Lung microvascular endothelial cell (primary cell): Measurements from ENCODE around the gene KRT14. TPM values are rescaled to one million over a fixed set of nuclear protein-coding genes. Genes with fewer than 3 reads are reported as not detected.
"Not testable (repeated sequence)": the region's sequence is repeated elsewhere in the genome, so short reads cannot be mapped to it uniquely, and the experiment has no call there.

ENCODE experiments used
- DNase-seq, 2 donors: peaks; one replicate each; pipeline versions ENCODE4 v3.0.0 to v3.0.0-alpha.2; 2010; ENCODE audit warnings: low read depth in 2 of 2
- total RNA-seq: library from RNA; depleted of rRNA; stranded (reverse); fragments of >200 nt; gene quantifications from 2 replicates; pipeline ENCODE4 v1.2.1, GENCODE V29; 2014

The KRT14 gene
- total RNA-seq, 1 donor from 2014 or later = not detected

DNA sequence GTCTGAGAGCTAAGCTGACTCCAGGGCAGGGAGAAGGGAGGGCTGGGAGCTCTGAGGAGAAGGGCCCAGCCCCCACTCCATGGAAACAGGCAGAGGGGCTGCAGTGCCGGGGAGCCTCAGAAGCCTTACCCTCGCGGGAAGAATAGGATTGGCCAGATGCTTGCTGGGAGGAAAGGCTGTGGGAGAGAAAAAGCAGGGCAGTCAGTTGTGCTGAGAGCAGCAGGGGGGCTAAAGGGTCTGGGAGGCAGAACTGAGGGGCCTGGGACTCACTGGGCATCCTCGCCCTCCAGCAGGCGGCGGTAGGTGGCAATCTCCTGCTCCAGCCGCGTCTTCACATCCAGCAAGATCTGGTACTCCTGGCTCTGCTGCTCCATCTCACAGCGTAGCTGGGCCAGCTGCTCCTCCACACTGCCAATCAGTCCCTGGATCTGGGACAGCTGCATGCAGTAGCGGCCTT lies 23.4 kb upstream of the KRT14 start:
- DNase-seq = not testable (repeated sequence)

DNA sequence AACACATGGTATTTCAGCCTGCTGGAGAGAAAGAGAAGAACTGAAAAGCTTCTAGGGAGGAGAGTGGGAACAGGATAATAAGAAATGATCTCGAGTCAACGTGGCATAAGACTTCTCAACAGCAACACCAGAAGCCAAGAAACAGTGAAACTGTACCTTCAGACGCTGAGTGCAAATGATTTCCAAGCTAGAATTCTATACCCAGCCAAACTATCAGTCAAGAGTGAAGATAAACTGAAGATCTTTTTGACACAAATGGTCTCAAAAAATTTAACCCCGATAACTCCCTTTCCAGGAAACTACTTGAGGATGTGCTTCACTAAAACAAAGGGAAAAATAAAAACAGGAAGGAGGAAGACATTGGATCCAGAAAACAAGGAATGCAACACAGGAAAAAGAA lies 20.2 kb upstream of the KRT14 start:
- not testable (repeated sequence) for DNase-seq

DNA sequence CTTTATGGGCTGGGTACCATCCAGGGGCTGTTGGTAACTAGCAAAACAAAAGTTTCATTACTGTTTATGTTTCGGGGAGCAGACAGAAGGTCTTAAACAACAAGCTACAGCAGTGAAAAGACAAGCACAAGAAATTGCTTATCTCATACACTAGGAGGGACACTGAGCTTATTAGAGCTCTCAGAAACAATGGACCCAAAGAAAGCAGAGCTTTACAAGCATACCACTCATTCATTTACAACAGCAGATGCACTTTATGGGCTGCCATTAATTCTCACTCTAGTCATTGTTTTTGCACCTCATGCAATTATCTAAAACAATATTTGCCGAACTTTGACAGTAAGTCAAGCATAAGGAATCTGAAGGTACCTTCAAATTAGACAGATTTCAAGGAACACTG lies 15.8 kb upstream of the KRT14 start:
- no peak for DNase-seq

DNA sequence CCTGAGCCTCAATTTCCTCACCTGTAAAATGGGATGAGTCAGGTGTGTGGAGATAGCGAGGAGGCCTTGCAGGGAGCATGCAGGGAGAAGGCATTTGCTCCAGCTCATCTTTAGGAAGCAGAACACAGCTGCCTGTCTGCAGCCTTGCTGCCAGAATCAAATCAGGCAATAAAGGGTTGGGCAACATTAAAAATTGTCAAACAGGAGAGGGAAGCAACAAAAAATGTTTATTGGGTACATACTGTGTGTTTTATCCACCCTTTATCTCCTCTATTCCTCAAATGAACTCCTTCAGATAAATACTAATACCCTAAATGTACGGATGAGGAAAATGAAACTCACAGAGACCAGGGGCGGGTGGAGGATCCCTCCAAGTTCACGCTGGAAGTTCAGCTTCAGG lies 13.6 kb upstream of the KRT14 start:
- no peak for DNase-seq

DNA sequence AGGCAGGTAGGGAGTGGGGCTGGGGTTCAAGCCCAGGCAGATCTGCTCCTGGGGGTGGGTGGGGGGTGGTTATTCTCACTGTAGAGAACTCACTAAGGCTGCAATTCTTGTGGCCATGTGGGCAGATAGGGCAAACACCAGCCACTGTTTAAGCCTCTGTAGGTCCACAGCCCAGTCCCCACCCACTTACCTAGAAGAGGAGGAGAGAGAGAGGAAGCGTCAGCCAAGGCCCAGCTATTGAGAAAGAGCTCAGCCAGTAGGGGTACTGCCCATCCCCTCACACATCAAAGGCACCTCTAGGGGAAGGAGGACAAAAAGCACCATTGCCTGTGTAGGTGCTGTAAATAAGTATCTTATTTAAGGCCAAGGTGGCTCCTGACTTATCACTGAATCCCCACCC lies 13.0 kb upstream of the KRT14 start:
- no peak for DNase-seq

DNA sequence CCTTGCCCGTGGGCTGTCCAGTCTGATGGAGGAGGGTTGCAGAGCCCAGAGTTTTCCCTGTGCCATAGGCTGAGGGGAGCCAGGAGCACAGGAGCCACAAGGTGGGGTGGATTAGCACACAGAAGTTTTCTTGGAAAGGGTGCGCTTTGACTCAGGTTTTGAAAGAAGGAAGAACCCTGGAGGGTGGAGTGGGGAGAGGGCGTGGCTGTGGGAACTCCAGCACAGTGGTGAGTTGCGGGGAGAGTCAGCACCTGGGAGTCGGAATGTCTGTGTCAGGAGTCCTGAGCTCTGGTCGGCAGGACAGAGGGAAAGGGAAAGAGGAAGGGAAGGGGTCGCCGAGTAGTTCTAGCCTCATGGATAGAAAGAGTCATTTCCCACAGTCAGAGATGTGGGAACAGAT lies 8.9 kb upstream of the KRT14 start:
- DNase-seq = no peak

DNA sequence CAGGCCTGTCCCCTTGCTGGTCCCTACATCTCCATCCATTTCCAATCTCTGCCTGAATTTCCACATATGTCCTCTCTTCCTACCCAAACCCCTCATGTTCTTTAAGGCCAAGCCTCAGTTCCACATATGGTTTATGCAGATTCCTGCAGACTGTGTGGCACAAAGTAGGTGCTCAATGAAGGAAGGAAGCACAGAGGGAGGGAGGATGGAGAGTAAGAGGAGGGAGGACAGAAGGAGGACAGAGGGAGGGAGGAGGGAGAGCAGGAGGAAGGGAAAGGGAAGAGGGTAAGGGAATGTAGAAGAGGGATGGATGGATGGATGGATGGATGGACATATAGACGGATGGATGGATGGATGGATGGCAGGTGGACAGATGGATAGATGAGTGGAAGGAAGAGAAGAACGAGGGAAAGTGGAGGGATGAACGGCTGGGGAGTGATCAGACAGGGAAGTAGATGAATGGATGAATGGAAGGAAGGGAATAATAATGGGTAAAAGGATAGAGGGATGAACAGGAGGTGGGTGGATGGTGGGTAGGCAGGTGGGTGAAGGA lies 7.7 kb upstream of the KRT14 start:
- DNase-seq = no peak

DNA sequence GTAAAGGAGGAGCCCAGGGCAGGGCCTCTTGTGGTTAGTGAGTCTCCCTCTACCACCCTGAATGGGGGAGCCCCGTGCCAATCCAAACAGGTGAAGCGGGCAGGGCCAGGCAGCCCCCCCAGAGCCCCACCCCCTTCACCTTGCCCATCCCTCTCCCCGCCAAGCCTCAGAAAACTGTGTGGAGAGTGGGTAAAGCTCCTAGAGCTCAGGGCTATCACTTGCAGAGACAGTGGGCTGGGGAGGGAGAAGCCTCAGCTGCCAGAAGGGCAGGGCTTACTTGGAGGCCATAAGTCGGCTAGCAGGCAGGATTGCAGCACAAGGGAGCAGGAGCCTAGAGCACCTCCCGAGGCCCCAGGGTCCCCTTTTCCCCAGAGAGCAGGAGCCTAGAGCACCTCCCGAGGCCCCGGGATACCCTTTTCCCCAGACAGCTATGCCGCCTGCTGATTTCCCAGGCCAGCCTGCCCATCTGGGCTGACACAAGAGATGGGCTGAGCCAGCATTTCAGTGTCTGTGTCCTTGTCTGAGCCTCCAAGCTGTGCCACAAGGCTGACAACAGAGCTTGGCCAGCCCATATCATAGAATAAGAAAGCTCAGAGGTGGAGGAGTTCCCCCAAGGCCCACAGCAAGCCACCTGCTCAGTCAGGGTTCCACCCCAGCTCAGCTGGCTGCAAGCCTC lies 6.7 kb upstream of the KRT14 start:
- no peak for DNase-seq

DNA sequence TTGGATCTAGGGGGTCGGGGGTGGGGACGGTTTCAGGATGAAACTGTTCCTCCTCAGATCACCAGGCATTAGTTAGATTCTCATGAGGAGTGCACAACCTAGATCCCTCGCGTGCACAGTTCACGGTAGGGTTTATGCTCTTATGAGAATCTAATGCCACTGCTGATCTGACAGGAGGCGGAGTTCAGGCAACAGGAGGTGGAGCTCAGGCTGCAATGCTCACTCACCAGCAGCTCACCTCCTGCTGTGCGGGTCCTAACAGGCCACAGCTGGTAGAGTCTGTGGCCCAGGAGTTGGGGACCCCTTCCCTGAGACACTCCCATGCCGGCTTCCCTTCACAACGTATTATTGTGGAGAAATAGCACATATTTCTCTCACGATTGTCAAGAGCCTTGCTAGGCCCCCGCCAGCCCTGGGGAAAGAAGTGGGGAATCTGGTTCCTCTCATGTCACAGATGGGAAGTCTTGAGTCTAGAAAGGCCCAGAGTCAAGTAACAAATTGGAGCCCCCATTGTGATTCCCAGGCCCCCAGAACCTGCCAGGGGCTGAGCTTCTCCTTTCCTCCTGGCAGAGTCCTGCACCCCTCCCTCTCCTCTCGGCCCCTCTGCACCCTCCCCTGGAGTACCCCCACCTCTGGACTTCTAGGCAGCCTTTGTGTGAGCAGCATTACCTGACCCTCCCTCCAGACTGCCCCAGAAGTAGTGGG lies 6.1 kb upstream of the KRT14 start:
- DNase-seq = no peak

DNA sequence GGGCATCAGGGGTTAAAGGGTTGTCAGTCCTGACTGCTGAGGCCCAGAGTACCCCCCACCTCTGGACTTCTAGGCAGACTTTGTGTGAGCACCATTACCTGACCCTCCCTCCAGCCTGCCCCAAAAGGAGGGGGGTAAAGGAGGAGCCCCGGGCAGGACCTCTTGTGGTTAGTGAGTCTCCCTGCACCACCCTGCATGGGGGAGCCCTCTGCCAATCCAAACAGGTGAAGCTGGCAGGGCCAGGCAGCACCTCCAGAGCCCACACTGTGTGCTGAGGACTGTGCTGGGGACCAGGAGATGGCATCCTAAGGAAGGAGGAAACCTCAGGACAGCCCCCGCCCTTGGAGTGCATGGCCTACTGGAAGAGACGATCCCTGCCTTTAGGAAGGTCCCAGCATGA lies 2.6 kb upstream of the KRT14 start:
- no peak for DNase-seq

DNA sequence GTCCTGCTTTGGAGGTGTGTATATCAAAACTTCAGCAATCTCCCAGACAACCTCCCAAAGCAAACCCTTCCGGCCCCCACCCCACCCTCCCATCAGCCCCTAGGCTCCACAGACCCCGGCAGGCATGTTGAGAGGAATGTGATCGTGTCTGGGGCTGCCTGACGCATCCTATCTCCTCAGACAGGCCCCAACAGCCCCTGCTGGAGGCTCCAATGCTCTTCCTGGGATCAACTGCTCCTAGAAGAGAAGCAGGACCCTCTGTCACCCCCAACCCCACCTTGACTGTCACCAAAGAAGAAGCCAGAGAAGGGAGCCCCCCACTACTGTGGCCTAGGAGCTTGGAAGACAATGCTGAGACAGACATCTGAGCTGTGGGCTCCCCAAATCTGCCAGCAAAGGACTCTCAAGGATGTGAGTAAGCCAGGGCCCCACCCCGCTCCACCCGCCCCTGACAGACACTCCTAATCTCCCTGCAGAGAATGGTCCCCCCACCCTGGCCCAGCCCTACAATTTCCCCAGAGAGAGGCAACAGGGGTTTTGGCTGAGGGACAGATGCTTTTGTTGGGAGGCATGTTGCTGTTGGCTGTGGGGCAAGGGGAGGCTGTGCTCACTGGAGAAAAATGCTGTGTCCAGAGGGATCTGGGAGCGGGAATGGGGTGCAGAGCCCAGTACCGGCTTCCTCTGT lies 1.6 kb upstream of the KRT14 start:
- no peak for DNase-seq

DNA sequence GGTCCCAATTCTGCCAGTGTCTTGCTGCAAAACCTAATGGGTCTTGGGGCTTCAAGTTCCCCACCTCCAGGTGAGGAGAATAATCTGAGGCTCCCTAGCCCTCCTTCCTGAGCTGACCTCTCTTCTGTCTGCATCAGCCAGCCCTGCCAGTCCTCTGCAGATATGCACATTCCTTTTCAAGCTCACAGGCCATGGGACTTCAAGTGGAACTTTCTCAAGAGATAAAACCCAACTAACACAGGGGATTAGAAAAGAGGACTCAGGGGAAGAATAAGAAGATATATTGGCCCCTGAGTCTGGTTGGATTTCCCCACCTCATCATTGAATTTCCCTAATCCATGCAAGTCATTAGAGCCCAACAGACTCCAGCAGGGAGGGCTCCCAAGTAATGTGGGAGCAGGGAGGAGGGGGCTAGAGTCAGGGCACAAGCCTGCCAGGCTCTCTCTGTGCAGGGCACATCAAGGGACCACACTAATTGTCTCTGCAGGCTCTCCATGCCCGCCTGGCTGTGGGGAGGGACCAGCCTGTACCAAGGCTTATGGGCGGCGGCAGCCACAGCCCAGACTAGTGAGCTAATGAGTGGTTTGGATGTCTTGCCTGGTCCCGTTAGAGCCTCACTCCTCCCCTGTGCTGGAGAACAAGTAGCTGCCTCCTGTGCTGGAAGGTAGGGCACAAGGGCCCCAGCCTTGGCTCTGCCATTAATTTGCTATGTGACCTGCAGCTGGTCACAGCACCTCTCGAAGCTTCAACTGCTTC lies 1.2 kb downstream of the KRT14 start:
- DNase-seq = no peak

DNA sequence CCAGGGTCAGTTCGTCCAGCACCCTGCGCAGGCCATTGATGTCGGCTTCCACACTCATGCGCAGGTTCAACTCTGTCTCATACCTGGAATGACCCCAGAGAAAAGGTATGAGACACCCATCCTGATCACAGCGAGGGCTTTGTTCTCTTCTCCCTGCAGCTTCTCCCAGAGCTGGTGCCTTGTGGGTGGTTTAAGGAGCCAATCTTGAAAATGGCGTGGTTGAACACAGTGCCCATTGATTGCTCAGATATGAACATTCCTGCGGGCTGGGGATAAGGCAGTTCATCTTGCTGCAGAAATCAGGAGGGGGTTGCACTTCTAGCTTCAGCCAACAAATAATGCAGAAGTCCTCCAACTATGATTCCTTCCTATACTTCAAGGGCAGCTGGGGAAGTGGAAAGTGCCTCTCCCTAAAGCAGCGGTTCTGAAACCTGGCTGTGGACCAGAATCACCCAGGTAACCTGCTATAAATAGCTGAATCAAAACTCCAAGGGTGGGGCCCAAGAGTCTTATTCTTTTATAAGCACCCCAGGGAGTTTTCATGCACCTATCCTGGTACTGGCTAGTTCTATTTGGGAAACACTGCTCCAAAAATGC lies 2.3 kb downstream of the KRT14 start:
- DNase-seq = not testable (repeated sequence)

DNA sequence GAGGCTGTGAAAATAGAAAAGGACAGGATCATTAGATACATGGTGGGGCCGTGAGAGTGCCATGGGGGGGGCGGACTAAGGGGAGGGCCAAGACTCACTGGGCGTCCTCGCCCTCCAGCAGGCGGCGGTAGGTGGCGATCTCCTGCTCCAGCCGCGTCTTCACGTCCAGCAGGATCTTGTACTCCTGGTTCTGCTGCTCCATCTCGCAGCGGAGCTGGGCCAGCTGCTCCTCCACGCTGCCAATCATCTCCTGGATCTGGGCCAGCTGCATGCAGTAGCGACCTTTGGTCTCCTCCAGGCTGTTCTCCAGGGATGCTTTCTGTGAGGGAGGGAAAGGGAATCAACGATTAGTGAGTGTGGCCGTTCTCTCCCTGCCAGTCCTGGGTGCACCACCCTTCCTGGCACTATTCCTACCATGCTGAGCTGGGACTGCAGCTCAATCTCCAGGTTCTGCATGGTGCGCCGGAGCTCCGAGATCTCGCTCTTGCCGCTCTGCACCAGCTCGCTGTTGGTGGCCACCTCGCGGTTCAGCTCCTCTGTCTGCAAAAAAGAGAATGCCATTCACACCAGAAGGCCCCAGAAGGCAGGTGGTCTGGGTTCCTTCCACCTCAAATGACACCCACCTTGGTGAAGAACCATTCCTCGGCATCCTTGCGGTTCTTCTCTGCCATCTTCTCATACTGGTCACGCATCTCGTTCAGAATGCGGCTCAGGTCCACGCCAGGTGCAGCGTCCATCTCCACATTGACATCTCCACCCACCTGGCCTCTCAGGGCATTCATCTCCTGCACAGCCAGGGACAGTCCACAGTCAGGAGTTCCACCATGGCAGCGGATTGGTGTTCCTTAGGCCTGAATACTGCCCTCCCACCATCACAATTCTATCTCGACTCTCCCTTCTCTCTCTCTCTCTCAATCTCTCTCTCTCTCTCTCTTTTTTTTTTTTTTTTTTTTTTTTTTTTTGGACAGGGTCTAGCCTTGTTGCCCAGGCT lies 3.3 kb downstream of the KRT14 start:
- no peak for DNase-seq

DNA sequence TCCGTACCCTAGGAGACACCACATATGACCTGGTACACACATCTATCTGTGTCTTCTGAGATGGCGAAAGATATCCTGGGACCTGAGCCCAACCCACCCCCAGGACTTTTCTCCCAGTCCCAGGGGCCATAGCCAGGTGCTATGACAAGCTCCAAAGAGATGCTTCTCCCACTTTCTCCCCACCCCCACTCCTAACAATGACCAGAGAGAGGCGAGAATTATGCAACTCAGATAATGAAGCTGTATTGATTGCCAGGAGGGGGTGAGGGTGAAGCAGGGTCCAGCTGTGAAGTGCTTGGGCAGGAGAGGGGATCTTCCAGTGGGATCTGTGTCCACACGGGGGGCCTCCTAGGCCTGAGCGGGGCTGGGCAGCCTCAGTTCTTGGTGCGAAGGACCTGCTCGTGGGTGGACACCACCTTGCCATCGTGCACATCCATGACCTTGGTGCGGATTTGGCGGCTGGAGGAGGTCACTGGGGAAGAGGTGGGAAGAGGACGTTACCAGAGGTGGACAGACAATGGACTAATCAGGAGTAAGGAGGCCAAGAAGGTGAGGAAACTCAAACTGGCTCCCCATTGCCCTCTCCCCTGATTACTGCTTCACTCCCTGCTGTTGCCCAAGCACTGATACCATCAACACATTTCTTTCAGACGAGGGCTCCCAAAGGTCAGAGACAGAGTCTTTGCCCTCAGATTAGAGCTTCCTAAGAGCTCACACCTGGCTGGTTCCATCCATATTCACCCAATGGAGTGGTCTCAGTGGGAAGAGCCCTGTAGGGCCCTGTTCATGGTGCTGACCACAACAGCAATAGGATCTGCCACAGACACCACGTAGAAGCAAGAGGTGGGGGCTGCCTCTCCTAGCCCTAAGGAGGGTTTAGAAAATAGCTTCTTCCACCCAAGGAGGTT lies 4.4 kb downstream of the KRT14 start:
- DNase-seq = not testable (repeated sequence)

DNA sequence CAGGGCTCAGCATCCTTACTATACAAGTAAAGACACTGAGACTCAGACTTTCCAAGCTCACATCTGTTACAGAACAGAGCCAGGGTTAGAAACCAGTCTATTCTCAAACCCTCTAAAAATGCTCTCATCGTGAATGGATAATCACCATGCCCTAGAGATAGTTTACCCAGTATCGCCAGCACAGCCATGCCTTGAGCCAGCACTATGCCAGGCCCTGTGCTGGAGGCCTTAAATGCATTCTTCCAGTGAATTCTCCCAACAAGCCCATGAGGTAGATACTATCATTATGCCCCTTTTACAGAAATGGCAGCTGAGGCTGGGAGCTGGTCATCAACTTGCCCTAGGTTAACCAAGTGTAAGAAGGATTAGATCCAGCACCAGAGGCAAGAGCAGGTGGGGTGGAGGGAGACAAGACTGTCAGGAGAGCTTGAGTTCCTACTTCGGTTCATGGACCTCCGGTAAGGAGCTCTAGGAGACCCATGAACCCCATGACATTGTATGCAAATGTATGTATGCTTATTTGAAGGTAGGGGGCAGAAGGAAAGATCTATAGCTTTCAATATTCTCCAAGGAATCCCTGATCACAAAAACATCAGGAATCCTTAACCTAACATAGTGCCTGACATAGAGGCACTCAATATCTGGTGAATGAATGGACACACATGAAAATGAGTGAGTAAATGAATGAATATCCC lies 5.2 kb downstream of the KRT14 start:
- DNase-seq = no peak

DNA sequence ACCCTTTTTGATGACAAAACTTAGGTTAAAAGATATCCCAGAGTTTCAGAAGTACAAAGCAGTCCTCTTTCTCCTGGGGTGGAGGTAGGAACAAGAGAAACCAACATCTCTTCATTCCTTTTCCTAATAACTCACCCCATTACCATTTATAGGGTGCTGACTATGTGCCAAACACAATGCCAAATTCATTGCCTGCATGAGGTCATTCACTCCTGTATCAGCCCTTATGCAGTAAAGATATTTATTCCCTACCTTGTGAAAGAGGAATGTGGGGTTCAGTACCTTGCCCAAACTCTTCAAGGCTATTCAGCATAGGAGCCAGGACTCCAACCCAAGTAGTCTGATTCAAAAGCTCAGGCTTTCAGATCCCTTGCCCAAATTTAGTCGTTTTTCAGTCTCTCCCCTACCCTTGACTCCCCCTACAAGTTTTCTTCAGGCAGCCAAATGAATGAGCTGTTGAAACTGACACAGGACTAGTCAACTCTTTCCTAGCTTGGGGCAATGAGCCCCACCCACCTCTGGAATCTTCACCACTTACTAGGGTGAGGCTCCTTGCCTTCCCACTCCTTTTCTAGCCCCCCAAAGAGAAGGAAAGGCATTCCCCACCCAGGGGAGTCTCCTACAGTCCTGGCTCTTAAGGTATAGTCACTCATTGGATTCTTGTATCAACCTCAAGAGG lies 5.9 kb downstream of the KRT14 start:
- no peak for DNase-seq

DNA sequence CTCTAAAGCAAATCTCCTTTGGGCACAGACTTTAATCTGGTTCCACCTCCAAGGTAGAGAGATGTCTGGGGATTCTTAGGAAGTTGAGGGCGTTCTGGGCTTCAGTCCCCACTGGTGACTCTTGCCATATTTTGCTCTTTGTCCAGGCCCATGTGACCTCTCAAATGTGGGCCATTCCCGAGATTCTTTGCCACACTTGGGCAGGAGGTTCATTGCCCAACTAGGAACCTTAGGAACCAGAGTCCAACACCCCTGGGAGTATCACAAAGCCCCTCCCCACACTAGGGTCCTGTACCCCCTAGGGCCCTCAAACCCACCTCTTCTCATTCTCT lies 6.5 kb downstream of the KRT14 start:
- no peak for DNase-seq
